Measurements from ENCODE around the gene EGLN2.

Gene EGLN2

GRCh38 chr19:40829205-40829604 lies 30.2 kb downstream of the EGLN2 start (continued):
- TF ChIP-seq PRDM1 (tag by site-specific recombination; IDR thresholded peaks at IDR 0.05) (no peak), YY1 (tag by site-specific recombination; IDR thresholded peaks at IDR 0.05) (no peak), OSR2 (tag by site-specific recombination; IDR thresholded peaks at IDR 0.05) (no peak), ZNF433 (tag by site-specific recombination; IDR thresholded peaks at IDR 0.05; ENCODE audit: low read depth) (no peak), ZFP37 (tag by site-specific recombination; IDR thresholded peaks at IDR 0.05) (no peak), TSHZ1 (tag by site-specific recombination; IDR thresholded peaks at IDR 0.05; ENCODE audit: borderline replicate concordance) (no peak), ZNF366 (tag by site-specific recombination; conservative IDR thresholded peaks at IDR 0.05) (peak; percentile 75), ZNF146 (tag by site-specific recombination; IDR thresholded peaks at IDR 0.05) (peak; percentile 100), ZNF274 (IDR thresholded peaks at IDR 0.05; ENCODE audit: low read length) (no peak), ZNF274 (tag by site-specific recombination; IDR thresholded peaks at IDR 0.05; ENCODE audit: borderline replicate concordance) (no peak), ZNF580 (tag by site-specific recombination; IDR thresholded peaks at IDR 0.05) (peak; percentile 98), SCRT1 (tag by site-specific recombination; IDR thresholded peaks at IDR 0.05; ENCODE audit: borderline replicate concordance) (peak; percentile 25; the same call in 1 of the 2 replicates), ZNF777 (tag by site-specific recombination; IDR thresholded peaks at IDR 0.05; ENCODE audit: borderline replicate concordance) (no peak), SP2 (tag by site-specific recombination; IDR thresholded peaks at IDR 0.05) (no peak), ZXDB (tag by site-specific recombination; IDR thresholded peaks at IDR 0.05) (0 out of 2 replicates have a peak, but pooled peaks have one; percentile 18), ZNF514 (tag by site-specific recombination; IDR thresholded peaks at IDR 0.05) (no peak), SP7 (tag by site-specific recombination; IDR thresholded peaks at IDR 0.05) (no peak), ZNF426 (tag by site-specific recombination; IDR thresholded peaks at IDR 0.05) (no peak), ZNF530 (tag by site-specific recombination; IDR thresholded peaks at IDR 0.05; ENCODE audit: low read depth) (no peak), ZNF449 (tag by site-specific recombination; IDR thresholded peaks at IDR 0.05) (no peak), ZNF341 (tag by site-specific recombination; IDR thresholded peaks at IDR 0.05; ENCODE audit: low read depth) (no peak), ZNF121 (tag by site-specific recombination; IDR thresholded peaks at IDR 0.05) (peak; percentile 57)
- TF ChIP-seq, protein P1, sequence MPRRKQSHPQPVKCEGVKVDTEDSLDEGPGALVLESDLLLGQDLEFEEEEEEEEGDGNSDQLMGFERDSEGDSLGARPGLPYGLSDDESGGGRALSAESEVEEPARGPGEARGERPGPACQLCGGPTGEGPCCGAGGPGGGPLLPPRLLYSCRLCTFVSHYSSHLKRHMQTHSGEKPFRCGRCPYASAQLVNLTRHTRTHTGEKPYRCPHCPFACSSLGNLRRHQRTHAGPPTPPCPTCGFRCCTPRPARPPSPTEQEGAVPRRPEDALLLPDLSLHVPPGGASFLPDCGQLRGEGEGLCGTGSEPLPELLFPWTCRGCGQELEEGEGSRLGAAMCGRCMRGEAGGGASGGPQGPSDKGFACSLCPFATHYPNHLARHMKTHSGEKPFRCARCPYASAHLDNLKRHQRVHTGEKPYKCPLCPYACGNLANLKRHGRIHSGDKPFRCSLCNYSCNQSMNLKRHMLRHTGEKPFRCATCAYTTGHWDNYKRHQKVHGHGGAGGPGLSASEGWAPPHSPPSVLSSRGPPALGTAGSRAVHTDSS (tag by site-specific recombination; IDR thresholded peaks at IDR 0.05): no peak
- TF ChIP-seq, protein P2, sequence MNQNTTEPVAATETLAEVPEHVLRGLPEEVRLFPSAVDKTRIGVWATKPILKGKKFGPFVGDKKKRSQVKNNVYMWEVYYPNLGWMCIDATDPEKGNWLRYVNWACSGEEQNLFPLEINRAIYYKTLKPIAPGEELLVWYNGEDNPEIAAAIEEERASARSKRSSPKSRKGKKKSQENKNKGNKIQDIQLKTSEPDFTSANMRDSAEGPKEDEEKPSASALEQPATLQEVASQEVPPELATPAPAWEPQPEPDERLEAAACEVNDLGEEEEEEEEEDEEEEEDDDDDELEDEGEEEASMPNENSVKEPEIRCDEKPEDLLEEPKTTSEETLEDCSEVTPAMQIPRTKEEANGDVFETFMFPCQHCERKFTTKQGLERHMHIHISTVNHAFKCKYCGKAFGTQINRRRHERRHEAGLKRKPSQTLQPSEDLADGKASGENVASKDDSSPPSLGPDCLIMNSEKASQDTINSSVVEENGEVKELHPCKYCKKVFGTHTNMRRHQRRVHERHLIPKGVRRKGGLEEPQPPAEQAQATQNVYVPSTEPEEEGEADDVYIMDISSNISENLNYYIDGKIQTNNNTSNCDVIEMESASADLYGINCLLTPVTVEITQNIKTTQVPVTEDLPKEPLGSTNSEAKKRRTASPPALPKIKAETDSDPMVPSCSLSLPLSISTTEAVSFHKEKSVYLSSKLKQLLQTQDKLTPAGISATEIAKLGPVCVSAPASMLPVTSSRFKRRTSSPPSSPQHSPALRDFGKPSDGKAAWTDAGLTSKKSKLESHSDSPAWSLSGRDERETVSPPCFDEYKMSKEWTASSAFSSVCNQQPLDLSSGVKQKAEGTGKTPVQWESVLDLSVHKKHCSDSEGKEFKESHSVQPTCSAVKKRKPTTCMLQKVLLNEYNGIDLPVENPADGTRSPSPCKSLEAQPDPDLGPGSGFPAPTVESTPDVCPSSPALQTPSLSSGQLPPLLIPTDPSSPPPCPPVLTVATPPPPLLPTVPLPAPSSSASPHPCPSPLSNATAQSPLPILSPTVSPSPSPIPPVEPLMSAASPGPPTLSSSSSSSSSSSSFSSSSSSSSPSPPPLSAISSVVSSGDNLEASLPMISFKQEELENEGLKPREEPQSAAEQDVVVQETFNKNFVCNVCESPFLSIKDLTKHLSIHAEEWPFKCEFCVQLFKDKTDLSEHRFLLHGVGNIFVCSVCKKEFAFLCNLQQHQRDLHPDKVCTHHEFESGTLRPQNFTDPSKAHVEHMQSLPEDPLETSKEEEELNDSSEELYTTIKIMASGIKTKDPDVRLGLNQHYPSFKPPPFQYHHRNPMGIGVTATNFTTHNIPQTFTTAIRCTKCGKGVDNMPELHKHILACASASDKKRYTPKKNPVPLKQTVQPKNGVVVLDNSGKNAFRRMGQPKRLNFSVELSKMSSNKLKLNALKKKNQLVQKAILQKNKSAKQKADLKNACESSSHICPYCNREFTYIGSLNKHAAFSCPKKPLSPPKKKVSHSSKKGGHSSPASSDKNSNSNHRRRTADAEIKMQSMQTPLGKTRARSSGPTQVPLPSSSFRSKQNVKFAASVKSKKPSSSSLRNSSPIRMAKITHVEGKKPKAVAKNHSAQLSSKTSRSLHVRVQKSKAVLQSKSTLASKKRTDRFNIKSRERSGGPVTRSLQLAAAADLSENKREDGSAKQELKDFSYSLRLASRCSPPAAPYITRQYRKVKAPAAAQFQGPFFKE (tag by site-specific recombination; IDR thresholded peaks at IDR 0.05; ENCODE audit: borderline replicate concordance): no peak
- TF ChIP-seq, protein P3, sequence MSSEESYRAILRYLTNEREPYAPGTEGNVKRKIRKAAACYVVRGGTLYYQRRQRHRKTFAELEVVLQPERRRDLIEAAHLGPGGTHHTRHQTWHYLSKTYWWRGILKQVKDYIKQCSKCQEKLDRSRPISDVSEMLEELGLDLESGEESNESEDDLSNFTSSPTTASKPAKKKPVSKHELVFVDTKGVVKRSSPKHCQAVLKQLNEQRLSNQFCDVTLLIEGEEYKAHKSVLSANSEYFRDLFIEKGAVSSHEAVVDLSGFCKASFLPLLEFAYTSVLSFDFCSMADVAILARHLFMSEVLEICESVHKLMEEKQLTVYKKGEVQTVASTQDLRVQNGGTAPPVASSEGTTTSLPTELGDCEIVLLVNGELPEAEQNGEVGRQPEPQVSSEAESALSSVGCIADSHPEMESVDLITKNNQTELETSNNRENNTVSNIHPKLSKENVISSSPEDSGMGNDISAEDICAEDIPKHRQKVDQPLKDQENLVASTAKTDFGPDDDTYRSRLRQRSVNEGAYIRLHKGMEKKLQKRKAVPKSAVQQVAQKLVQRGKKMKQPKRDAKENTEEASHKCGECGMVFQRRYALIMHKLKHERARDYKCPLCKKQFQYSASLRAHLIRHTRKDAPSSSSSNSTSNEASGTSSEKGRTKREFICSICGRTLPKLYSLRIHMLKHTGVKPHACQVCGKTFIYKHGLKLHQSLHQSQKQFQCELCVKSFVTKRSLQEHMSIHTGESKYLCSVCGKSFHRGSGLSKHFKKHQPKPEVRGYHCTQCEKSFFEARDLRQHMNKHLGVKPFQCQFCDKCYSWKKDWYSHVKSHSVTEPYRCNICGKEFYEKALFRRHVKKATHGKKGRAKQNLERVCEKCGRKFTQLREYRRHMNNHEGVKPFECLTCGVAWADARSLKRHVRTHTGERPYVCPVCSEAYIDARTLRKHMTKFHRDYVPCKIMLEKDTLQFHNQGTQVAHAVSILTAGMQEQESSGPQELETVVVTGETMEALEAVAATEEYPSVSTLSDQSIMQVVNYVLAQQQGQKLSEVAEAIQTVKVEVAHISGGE (tag by site-specific recombination; conservative IDR thresholded peaks at IDR 0.05; ENCODE audit: low read depth): no peak
